Large intestine (tissue), 3 donors: ENCODE data around the gene SPATA2L. TPM values are rescaled to one million over a fixed set of nuclear protein-coding genes. Genes with fewer than 3 reads are reported as not detected.

Experiments used
- DNase-seq, 2 donors: peaks; one replicate each; pipeline versions ENCODE4 v3.0.0 to v3.0.0-alpha.2; 2013
- H3K27ac ChIP-seq: one replicate; pipeline ENCODE4 v1.5.1; 2013; ENCODE audit warnings: low read length
- H3K27me3 ChIP-seq: 2 replicates; pipeline ENCODE4 v1.6.1; 2013; ENCODE audit warnings: low read length; ENCODE audit not compliant: control insufficient read depth, insufficient read depth
- H3K36me3 ChIP-seq: 2 replicates; pipeline ENCODE4 v1.6.1; 2013; ENCODE audit warnings: low read length; ENCODE audit not compliant: control insufficient read depth, insufficient read depth
- H3K4me1 ChIP-seq: one replicate; pipeline ENCODE4 v1.6.1; 2013; ENCODE audit warnings: low read length; ENCODE audit not compliant: control insufficient read depth, insufficient read depth
- H3K4me3 ChIP-seq: one replicate; pipeline ENCODE4 v1.5.1; 2013; ENCODE audit warnings: low read length
- H3K9me3 ChIP-seq: one replicate; pipeline ENCODE4 v1.6.1; 2013; ENCODE audit warnings: mild to moderate bottlenecking, low read depth, low read length, moderate library complexity; ENCODE audit not compliant: control insufficient read depth
- WGBS: methylation state at CpG from one replicate; pipeline ENCODE4 v1.1.5; 2013; ENCODE audit warnings: low lambda C conversion rate; ENCODE audit not compliant: insufficient coverage; 5-methylcytosine and 5-hydroxymethylcytosine counted together
- polyA plus RNA-seq: library from polyadenylated mRNA; unstranded; fragments of 120-200 nt; gene quantifications from one replicate; pipeline ENCODE4 v1.2.1, GENCODE V29; 2013

SPATA2L gene
- polyA plus RNA-seq, 1 donor = 18.7 TPM

GRCh38 chr16:89717688-89718505 is 16.4 kb upstream of the SPATA2L start:
- peaks cover 8% of the 10 kb centered on the region for H3K36me3 ChIP-seq
- DNase-seq = peak in 1 of 2 donors; percentile 31
- WGBS = no CpG with 5 or more reads among the region's 24 CpGs
- H3K27me3 ChIP-seq = no peaks in the 10 kb centered on the region
- no peaks in the 10 kb centered on the region for H3K9me3 ChIP-seq
- no peak overlapping the region for H3K27ac ChIP-seq
- H3K4me3 ChIP-seq = no peak overlapping the region
- H3K4me1 ChIP-seq = peaks cover 12% of the 10 kb centered on the region

GRCh38 chr16:89716916-89717687 is 15.6 kb upstream of the SPATA2L start:
- Histone ChIP-seq H3K27me3 (peaks cover 4% of the 10 kb centered on the region), H3K36me3 (peaks cover 5% of the 10 kb centered on the region), H3K9me3 (no peaks in the 10 kb centered on the region), H3K27ac (no peak overlapping the region), H3K4me3 (no peak overlapping the region), H3K4me1 (peaks cover 15% of the 10 kb centered on the region)
- WGBS = no CpG with 5 or more reads among the region's 29 CpGs
- DNase-seq = no peak

- H3K4me3 ChIP-seq = no peak overlapping the region
- H3K9me3 ChIP-seq = no peaks in the 10 kb centered on the region
- DNase-seq = no peak
- H3K27me3 ChIP-seq = peaks cover 6% of the 10 kb centered on the region
- peaks cover 5% of the 10 kb centered on the region for H3K36me3 ChIP-seq
- H3K4me1 ChIP-seq = peaks cover 17% of the 10 kb centered on the region
- H3K27ac ChIP-seq = no peak overlapping the region
- WGBS = no CpG with 5 or more reads among the region's 15 CpGs
Measured at GRCh38 chr16:89716493-89716892, 15.0 kb upstream of the SPATA2L start.

- peaks cover 6% of the 10 kb centered on the region for H3K36me3 ChIP-seq
- H3K4me3 ChIP-seq = peak overlapping the region; percentile 59
- no peak overlapping the region for H3K27ac ChIP-seq
- H3K9me3 ChIP-seq = no peaks in the 10 kb centered on the region
- WGBS = no CpG with 5 or more reads among the region's 22 CpGs
- DNase-seq = peak in 1 of 2 donors; percentile 22
- peaks cover 6% of the 10 kb centered on the region for H3K27me3 ChIP-seq
- peaks cover 8% of the 10 kb centered on the region for H3K4me1 ChIP-seq
Measured at GRCh38 chr16:89712274-89712781, 10.8 kb upstream of the SPATA2L start.

- Histone ChIP-seq H3K9me3 (no peaks in the 10 kb centered on the region), H3K36me3 (peaks cover 6% of the 10 kb centered on the region), H3K4me1 (peaks cover 8% of the 10 kb centered on the region), H3K27me3 (peaks cover 6% of the 10 kb centered on the region), H3K4me3 (peak overlapping the region; percentile 59), H3K27ac (no peak overlapping the region)
- no CpG with 5 or more reads among the region's 48 CpGs for WGBS
- DNase-seq = peak in 1 of 2 donors; percentile 61
Measured at GRCh38 chr16:89711601-89712273, 10.2 kb upstream of the SPATA2L start.

GRCh38 chr16:89710709-89711564 is 9.4 kb upstream of the SPATA2L start:
- H3K4me3 ChIP-seq = no peak overlapping the region
- H3K27me3 ChIP-seq = peaks cover 6% of the 10 kb centered on the region
- WGBS = no CpG with 5 or more reads among the region's 63 CpGs
- no peaks in the 10 kb centered on the region for H3K9me3 ChIP-seq
- H3K27ac ChIP-seq = no peak overlapping the region
- DNase-seq = no peak
- H3K36me3 ChIP-seq = peaks cover 3% of the 10 kb centered on the region
- H3K4me1 ChIP-seq = peaks cover 8% of the 10 kb centered on the region

GRCh38 chr16:89709716-89710432 is 8.4 kb upstream of the SPATA2L start:
- Histone ChIP-seq H3K27me3 (peaks cover 6% of the 10 kb centered on the region), H3K4me3 (no peak overlapping the region), H3K9me3 (no peaks in the 10 kb centered on the region), H3K27ac (no peak overlapping the region), H3K36me3 (peaks cover 3% of the 10 kb centered on the region), H3K4me1 (peaks cover 8% of the 10 kb centered on the region)
- no peak for DNase-seq
- WGBS = no CpG with 5 or more reads among the region's 19 CpGs

- H3K27ac ChIP-seq = no peak overlapping the region
- peaks cover 8% of the 10 kb centered on the region for H3K4me1 ChIP-seq
- H3K27me3 ChIP-seq = peaks cover 6% of the 10 kb centered on the region
- no peaks in the 10 kb centered on the region for H3K9me3 ChIP-seq
- no CpG with 5 or more reads among the region's 10 CpGs for WGBS
- peaks cover 3% of the 10 kb centered on the region for H3K36me3 ChIP-seq
- no peak overlapping the region for H3K4me3 ChIP-seq
- DNase-seq = no peak
Measured at GRCh38 chr16:89709166-89709565, 7.7 kb upstream of the SPATA2L start.

- peaks cover 8% of the 10 kb centered on the region for H3K4me1 ChIP-seq
- DNase-seq = no peak
Measured at GRCh38 chr16:89708481-89708931, 7.0 kb upstream of the SPATA2L start.

More at GRCh38 chr16:89708481-89708931, 7.0 kb upstream of the SPATA2L start:
- Histone ChIP-seq H3K9me3 (no peaks in the 10 kb centered on the region), H3K36me3 (peaks cover 3% of the 10 kb centered on the region), H3K27me3 (peaks cover 6% of the 10 kb centered on the region), H3K4me3 (no peak overlapping the region), H3K27ac (no peak overlapping the region)
- no CpG with 5 or more reads among the region's 19 CpGs for WGBS
